Hypothalamus (tissue), 51 donors: ENCODE results near the gene PNLIPRP1.

Experiments
- DNase-seq, 51 donors: peaks; one replicate each; lab custom pipeline; 2025; lab: John Stamatoyannopoulos, UW

Gene PNLIPRP1

DNA sequence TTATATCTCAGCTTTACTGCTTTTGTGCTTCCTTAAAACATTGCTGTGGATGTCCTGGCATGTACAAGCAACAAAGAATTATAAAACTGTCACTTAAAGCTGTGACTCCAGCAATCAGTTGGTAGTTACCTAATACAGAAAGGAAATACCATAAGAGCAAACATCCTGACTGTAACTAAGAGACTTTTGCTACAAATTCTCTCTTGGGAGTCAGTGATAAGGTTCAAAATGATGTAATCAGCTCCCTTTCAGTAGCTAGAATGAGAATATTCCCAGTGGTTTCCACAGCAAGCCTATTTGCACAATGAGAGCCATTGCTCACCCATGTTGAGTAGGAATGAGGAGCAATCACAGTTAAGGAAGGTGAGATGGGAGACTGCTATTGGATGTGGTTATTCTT lies 7.6 kb downstream of the PNLIPRP1 start:
- no peak for DNase-seq

- no peak for DNase-seq
These were observed 9.2 kb downstream of the PNLIPRP1 start for GRCh38 chr10:116599991-116600390.

- DNase-seq, result no peak
These were observed 12.1 kb downstream of the PNLIPRP1 start for GRCh38 chr10:116602648-116603400.

- DNase-seq, result no peak
These were observed 15.3 kb downstream of the PNLIPRP1 start for GRCh38 chr10:116606061-116606483.

GRCh38 chr10:116607336-116607735 lies 16.6 kb downstream of the PNLIPRP1 start:
- DNase-seq, result no peak

GRCh38 chr10:116608686-116609594 lies 18.2 kb downstream of the PNLIPRP1 start:
- DNase-seq, result peak in 1 of 51 donors; percentile 27

DNA sequence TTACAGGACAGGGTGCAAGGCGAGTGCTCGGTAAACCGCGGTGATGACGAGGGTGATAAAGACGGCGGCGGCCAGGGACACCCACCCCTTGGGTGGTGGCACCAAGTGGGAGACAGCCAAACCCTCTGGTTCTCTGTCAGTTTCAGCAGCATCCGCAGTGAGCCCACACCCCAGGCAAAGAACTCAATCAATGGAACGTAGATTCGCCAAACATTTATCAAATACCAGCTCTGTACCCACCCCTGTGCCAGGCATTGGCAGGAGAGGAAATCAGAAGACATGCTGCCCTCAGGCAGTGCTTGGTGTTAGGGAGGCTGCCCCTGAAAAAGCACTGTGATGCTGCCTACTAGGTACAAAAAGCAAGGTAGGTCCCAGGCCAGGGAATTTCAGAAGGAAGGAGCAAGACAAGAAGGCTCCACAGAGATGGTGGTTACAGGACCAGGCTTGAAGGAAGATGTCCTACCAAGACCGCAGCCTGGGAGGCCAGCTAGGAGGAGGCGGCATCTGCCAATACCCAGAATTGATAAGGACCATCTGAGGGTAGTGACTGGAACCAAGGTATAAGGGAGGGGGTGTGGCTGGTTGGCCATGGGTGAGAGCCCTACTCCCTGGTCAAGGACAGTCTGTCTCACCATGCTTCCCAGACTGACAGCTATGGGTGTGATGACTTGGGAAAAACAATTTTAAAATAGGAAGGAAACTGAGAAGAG lies 19.8 kb downstream of the PNLIPRP1 start:
- no peak for DNase-seq

DNA sequence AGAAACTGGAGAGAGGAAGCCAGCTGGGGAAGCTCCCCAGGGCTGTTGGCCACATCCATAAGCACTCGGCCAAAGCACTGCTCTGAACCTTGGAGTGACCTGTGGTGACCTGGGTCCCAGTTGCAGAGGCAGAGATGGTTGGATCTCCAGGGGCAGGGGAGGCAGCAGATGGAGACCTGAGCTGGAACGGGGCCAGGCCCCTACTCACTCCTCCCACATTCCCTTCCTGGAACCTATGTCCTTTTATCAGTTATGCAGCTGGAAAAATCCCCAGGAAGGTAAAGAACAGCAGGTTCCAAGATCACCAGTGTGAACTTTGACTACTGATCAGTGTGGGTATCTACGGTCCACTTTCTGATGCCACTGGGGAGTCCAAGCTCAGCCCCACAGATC lies 20.4 kb downstream of the PNLIPRP1 start:
- no peak for DNase-seq

- no peak for DNase-seq
These were observed 21.5 kb downstream of the PNLIPRP1 start for GRCh38 chr10:116612107-116612769.

- DNase-seq, result no peak
These were observed 22.7 kb downstream of the PNLIPRP1 start for GRCh38 chr10:116613471-116613870.

- DNase-seq, result no peak
These were observed 24.0 kb downstream of the PNLIPRP1 start for GRCh38 chr10:116614796-116615195.

- no peak for DNase-seq
These were observed 24.5 kb downstream of the PNLIPRP1 start for GRCh38 chr10:116615199-116615776.

- DNase-seq, result no peak
These were observed 30.0 kb downstream of the PNLIPRP1 start, which contains the start of gene PNLIPRP2 for GRCh38 chr10:116620423-116621400. PNLIPRP2 (plus strand) TSS chr10:116620953.

- DNase-seq, result no peak
These were observed 30.7 kb downstream of the PNLIPRP1 start for GRCh38 chr10:116621476-116621875.

GRCh38 chr10:116621934-116622655 lies 31.3 kb downstream of the PNLIPRP1 start:
- DNase-seq, result no peak

GRCh38 chr10:116625845-116626244 lies 35.1 kb downstream of the PNLIPRP1 start:
- no peak for DNase-seq

GRCh38 chr10:116626815-116627214 lies 36.1 kb downstream of the PNLIPRP1 start:
- no peak for DNase-seq

GRCh38 chr10:116627386-116627933 lies 36.7 kb downstream of the PNLIPRP1 start:
- DNase-seq, result peak in 13 of 51 donors; percentile 4 to 42 (median 12)
